Loucy (cell line): Measurements from ENCODE around the gene MFSD6.

Experiments
- EZH2phosphoT487 ChIP-seq: fragments of 200-600 bp; IDR thresholded peaks from 2 replicates; pipeline ENCODE4 v1.6.1; 2018; ENCODE audit warnings: antibody characterized with exemption, mild to moderate bottlenecking, moderate library complexity, borderline replicate concordance
- TF ChIP-seq, protein P1 (sequence below): fragments of 200-600 bp; sonication (generic); conservative IDR thresholded peaks from 2 replicates; pipeline ENCODE4 v1.5.1; 2014; ENCODE audit warnings: mild to moderate bottlenecking, antibody characterized with exemption, low read length

DNA sequence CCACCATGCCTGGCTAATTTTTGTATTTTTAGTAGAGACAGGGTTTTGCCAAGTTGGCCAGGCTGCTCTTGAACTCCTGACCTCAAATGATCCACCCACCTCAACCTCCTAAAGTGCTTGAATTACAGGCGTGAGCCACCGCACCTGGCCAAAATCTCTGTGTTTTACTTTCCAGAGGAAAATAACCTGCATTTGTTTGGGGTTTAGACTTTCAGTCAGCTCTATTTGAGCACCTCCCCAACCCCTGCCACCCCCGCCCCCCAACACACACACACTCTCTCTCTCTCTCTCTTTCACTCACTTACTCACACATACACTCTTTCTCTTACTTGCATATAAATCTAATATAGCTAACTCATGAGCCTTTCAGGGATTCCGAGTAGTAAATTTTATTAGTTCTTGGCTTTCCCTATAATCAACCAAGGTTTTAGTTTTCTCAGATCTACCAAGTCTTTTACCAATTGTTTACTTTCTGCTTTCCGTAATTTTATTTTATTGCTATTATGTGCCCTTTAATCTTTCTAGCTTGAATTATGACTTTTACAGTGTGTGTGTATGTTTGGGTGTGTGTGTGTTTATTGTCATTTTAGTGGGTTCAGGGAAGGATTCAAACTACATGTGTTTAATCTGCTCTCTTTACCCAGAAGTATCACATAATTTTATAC lies 24.5 kb downstream of the MFSD6 start:
- TF ChIP-seq, protein P1, sequence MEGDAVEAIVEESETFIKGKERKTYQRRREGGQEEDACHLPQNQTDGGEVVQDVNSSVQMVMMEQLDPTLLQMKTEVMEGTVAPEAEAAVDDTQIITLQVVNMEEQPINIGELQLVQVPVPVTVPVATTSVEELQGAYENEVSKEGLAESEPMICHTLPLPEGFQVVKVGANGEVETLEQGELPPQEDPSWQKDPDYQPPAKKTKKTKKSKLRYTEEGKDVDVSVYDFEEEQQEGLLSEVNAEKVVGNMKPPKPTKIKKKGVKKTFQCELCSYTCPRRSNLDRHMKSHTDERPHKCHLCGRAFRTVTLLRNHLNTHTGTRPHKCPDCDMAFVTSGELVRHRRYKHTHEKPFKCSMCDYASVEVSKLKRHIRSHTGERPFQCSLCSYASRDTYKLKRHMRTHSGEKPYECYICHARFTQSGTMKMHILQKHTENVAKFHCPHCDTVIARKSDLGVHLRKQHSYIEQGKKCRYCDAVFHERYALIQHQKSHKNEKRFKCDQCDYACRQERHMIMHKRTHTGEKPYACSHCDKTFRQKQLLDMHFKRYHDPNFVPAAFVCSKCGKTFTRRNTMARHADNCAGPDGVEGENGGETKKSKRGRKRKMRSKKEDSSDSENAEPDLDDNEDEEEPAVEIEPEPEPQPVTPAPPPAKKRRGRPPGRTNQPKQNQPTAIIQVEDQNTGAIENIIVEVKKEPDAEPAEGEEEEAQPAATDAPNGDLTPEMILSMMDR = no peak
- TF ChIP-seq EZH2phosphoT487 = no peak
